Measurements from ENCODE around the gene ACVR2A. TPM values are rescaled to one million over a fixed set of nuclear protein-coding genes. Genes with fewer than 3 reads are reported as not detected.

The ACVR2A gene
- total RNA-seq, 4 donors from 2014 or later: 44.4 to 75.4 (median 62.0) TPM

DNA sequence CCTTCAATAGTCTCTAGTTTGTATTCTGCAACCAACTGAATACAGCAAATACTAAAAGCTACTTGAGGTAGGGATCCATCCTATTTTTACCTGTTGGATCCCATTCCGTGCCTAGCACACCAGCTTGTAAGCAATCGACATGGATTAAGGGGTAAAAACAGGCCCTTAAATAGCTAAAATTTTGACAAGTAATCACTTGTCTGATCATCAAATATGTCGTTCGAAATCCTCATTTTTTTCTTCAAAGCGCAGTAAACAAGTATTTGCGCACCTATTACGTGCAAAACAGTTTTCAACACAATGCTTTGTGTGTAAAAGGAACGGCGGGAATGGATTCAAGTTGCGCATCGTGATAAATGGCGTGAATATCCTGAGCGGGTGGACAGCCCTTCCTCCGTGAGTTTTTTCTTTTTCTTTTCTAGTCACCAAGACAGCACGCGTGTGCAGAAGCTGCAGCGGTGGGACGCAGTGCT is 1.4 kb upstream of the ACVR2A start:
- peak overlapping the region; percentile 78 for H3K4me3 ChIP-seq (ENCODE audit: low read depth, poor library complexity, severe bottlenecking)
- WGBS, 2 donors: 4% methylated on average over 18 of the region's 18 CpGs
- intact Hi-C loops (cut with DNase I; ENCODE audit: low total_unique reads): no loop called here
- TF ChIP-seq, protein P1, sequence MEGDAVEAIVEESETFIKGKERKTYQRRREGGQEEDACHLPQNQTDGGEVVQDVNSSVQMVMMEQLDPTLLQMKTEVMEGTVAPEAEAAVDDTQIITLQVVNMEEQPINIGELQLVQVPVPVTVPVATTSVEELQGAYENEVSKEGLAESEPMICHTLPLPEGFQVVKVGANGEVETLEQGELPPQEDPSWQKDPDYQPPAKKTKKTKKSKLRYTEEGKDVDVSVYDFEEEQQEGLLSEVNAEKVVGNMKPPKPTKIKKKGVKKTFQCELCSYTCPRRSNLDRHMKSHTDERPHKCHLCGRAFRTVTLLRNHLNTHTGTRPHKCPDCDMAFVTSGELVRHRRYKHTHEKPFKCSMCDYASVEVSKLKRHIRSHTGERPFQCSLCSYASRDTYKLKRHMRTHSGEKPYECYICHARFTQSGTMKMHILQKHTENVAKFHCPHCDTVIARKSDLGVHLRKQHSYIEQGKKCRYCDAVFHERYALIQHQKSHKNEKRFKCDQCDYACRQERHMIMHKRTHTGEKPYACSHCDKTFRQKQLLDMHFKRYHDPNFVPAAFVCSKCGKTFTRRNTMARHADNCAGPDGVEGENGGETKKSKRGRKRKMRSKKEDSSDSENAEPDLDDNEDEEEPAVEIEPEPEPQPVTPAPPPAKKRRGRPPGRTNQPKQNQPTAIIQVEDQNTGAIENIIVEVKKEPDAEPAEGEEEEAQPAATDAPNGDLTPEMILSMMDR (IDR thresholded peaks at IDR 0.05): no peak
- no peak for TF ChIP-seq POLR2A (IDR thresholded peaks at IDR 0.05)
- peak in 1 of 2 donors; percentile 19 for DNase-seq (ENCODE audit: low spot score in 2 of 2)

DNA sequence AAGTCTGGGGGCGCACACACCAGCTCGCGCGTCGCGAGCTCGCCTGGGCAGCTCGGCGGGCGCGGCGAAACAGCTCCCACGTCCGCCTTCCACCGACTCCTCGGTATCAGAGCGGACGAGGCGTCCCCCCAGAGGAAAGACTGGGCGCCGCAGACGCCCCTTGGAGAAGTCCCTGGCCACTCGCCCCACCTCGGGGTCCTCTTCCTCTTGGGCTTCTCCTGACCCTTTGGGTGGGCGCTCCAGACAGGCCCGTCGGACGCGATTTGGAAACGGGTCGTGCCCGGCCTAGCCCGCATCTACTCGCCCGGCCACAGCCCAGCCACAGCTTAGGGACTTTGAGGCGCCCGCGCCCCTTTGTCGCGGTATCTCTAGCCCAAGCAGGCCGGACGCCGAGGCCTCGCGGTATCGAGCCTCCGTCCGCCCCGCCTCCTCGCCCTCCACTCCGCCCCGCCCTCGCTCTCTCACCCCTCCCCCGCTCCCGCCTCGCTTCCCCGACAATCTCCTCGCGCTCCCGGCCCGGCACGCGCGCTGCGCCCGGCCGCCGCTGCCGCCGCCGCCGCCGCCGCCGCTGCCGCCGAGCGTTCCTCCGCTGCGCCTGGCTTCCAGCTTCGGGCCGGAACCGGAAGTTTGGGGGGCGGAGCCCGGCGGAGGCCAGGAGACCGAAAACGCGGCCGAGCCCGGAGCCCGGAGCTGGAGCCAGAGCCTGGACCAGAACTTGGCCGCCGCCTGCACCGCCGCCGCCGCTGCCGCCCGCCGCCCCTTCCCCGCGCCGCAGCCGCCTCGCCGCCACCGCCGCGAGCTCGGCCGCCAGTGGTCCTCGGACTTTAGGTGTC is 749 bp upstream of the ACVR2A start:
- peak; percentile 90 to 98 for DNase-seq (ENCODE audit: low spot score in 2 of 2)
- intact Hi-C loops (cut with DNase I; ENCODE audit: low total_unique reads): no loop called here
- 0% methylated on average over 51 to 55 of the region's 113 CpGs for WGBS, 2 donors
- TF ChIP-seq, protein P1 (IDR thresholded peaks at IDR 0.05): no peak
- no peak for TF ChIP-seq POLR2A (IDR thresholded peaks at IDR 0.05)
- H3K4me3 ChIP-seq (ENCODE audit: low read depth, poor library complexity, severe bottlenecking): peak overlapping the region; percentile 78

DNA sequence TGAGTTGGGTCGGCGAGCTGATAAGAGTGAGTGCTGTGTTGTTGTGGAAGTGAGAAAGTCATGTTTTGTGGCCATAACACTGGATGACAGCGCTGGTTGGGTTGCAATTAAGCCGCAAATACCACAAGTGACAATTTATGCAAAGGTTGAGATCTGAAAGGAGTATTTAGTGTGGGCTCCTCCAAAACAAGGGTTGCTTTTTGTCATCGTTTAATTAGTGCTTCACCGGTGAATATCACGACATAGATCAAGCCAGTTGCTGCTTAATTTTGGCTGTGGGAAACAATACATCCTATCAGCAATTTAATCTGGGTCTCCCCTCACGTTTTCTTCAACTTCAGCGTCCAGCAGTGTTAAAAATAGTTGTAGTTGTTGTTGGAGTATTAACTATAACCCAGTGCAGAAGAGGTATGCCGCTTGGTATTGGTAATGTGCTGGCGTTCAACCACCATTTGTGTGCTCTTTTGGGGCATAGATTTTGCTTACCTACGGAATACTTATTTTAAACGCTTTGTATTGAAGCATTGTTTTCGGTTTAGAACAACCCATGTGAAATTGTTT is 662 bp downstream of the ACVR2A start:
- peak overlapping the region; percentile 57 for H3K4me3 ChIP-seq (ENCODE audit: low read depth, poor library complexity, severe bottlenecking)
- no peak for DNase-seq (ENCODE audit: low spot score in 2 of 2)
- intact Hi-C loops (cut with DNase I; ENCODE audit: low total_unique reads): no loop called here
- 1% methylated on average over 14 of the region's 14 CpGs for WGBS, 2 donors
- TF ChIP-seq, protein P1 (IDR thresholded peaks at IDR 0.05): no peak
- no peak for TF ChIP-seq POLR2A (IDR thresholded peaks at IDR 0.05)

DNA sequence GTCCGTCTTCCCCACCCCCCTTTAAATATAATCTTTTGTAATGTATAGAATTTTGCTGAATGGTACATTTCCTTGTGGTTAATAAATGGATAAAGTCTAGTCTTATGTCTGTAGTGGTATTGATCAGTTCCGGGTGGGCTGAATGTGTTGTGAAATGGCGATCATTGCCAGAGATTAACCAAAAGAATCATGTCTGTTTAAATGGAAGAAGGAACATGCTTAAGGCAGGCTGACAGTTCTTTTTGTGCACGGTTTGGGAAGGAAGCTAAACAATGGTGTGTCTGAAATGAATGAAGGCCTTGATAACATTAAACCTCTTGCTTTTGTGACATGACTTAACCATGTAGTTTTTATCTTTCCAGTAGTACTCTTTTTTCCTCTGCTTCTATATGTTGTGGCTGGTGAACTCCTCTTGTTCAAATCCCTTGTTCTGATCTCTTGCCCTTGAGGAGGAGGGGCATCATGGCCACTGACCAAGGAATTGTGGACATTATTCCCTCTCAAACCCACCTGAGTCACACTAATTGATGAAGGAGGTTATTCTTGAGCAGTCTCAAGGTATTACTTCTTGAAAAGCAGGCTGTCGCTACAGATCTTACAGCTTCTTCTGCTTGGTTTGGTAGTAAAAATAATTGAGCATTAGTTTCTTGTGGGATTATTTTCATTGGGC is 1.7 kb downstream of the ACVR2A start:
- intact Hi-C loops (cut with DNase I; ENCODE audit: low total_unique reads): no loop called here
- 9 to 16% methylated on average over 5 of the region's 5 CpGs for WGBS, 2 donors
- TF ChIP-seq POLR2A (IDR thresholded peaks at IDR 0.05): no peak
- TF ChIP-seq, protein P1 (IDR thresholded peaks at IDR 0.05): no peak
- DNase-seq (ENCODE audit: low spot score in 2 of 2): no peak
- H3K4me3 ChIP-seq (ENCODE audit: low read depth, poor library complexity, severe bottlenecking): no peak overlapping the region

DNA sequence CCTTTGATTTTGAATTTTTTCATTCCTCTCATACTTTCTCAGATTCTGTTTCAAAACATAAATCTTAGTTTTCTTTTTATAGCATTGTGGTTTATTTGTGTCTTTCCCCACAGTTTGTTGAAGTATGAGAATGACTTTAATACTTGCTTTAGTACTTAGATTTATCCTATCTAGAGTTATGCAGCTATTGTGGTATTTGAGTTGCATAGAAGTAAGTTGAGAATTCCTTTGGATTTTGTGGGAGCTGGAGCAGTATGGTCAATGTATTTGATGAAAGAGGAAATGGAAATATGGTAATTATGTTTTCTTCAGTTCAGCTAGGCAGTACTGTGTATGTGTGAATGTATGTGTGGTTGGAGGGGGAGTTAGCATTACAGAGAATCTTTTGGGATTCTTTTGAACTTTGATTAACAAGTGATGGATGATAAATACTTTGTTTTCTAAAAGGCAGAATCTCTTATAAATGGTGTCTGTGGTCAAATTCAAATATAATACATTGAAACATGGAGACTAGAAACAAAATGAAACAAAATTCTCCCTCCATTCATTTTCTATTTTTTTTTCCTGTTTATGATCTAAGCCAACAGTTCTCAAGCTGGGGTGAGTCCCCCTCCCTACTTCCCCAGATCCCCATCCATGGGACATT is 3.0 kb downstream of the ACVR2A start:
- no peak for TF ChIP-seq POLR2A (IDR thresholded peaks at IDR 0.05)
- TF ChIP-seq, protein P1 (IDR thresholded peaks at IDR 0.05): no peak
- intact Hi-C loops (cut with DNase I; ENCODE audit: low total_unique reads): no loop called here
- DNase-seq (ENCODE audit: low spot score in 2 of 2): no peak
- H3K4me3 ChIP-seq (ENCODE audit: low read depth, poor library complexity, severe bottlenecking): no peak overlapping the region
